Tibial nerve (tissue), 4 donors: ENCODE results near the gene TPPP2. TPM values are rescaled to one million over a fixed set of nuclear protein-coding genes. Genes with fewer than 3 reads are reported as not detected.

ENCODE experiments used
- DNase-seq, 2 donors: peaks; one replicate each; pipeline ENCODE4 v3.0.0-alpha.2; 2019; ENCODE audit warnings: low spot score in 2 of 2
- H3K27ac ChIP-seq, 4 donors: fragments of 200-600 bp; sonication (generic) in 3 of 4; one replicate each; pipeline ENCODE4 v1.5.1; 2017 to 2019; ENCODE audit warnings: mild to moderate bottlenecking in 1 of 4
- H3K27me3 ChIP-seq, 2 donors: fragments of 200-600 bp; sonication (generic) in 1 of 2; one replicate each; pipeline versions ENCODE4 v1.5.1 to v1.6.0; 2017 to 2019
- H3K36me3 ChIP-seq, 3 donors: fragments of 200-600 bp; sonication (generic); one replicate each; pipeline ENCODE4 v1.5.1; 2018 to 2019
- H3K4me1 ChIP-seq, 4 donors: fragments of 200-600 bp; sonication (generic) in 3 of 4; one replicate each; pipeline ENCODE4 v1.5.1; 2017 to 2019
- H3K4me3 ChIP-seq, 4 donors: fragments of 200-600 bp; sonication (generic) in 3 of 4; one replicate each; pipeline ENCODE4 v1.5.1; 2017 to 2019; ENCODE audit warnings: mild to moderate bottlenecking in 1 of 4, moderate library complexity in 1 of 4
- H3K9me3 ChIP-seq, 4 donors: fragments of 200-600 bp; sonication (generic) in 3 of 4; one replicate each; pipeline ENCODE4 v1.5.1; 2017 to 2019
- EP300 ChIP-seq, 2 donors: sonication (generic); formaldehyde crosslinking; IDR thresholded peaks; one replicate each; pipeline ENCODE4 v1.6.1; 2017; ENCODE audit warnings: antibody characterized with exemption in 2 of 2, mild to moderate bottlenecking in 1 of 2
- POLR2A ChIP-seq, 2 donors: fragments of 450-650 bp; IDR thresholded peaks; one replicate each; pipeline ENCODE4 v1.6.1; 2017; ENCODE audit warnings: antibody characterized with exemption in 2 of 2, mild to moderate bottlenecking in 2 of 2, moderate library complexity in 2 of 2
- WGBS, 2 donors: methylation state at CpG; one replicate each; pipeline ENCODE4 v1.1.5; 2018; 5-methylcytosine and 5-hydroxymethylcytosine counted together
- total RNA-seq, 4 donors: library from RNA; depleted of rRNA; stranded (reverse); fragments of >200 nt; gene quantifications; one replicate each; pipeline ENCODE4 v1.1.0, GENCODE V29; 2016
- TF ChIP-seq, protein P1 (sequence below), 5 experiments: fragments of 200-600 bp in 3 of 5; fragments of 450-650 bp in 2 of 5; sonication (generic) in 3 of 5; IDR thresholded peaks; one replicate each; pipeline ENCODE4 v1.5.1; 2016 to 2019; ENCODE audit warnings: antibody characterized with exemption in 5 of 5, mild to moderate bottlenecking in 3 of 5, moderate library complexity in 2 of 5

Gene TPPP2
- total RNA-seq, 4 donors from 2014 or later: not detected

DNA sequence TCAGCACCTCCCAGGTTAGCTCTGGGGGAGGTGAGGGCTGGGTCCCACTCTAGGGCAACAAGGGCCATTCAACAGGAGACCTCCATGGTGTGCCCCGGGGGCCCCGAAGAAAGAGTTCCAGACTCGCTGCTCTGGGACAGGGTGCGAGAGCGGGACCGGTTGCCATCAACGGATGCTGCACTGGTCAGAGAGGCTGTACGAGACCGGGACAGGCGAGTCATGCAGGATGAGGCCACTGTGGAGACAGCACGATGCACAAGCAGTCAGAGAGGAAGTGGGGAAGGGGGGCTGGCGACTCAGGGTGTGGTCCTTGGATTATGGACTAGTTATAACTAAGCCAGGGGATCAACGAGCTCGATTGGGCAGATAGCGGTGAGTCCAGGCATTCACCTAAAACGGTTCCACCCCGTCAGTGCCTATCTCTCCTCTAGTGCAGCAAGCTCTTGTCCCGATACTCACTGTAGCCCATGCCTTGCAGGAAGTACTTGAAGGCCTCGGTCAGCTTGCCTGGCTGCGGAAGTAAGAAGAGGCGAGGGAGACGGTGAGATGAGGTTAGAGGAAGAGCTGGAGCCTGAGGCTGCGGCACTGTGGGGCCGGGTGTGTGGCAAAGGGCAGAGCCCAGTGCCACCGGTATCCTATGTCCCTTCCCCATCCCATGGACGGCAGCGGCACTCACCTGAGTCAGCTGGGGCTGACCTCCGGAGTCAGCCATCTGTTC, 12.3 kb upstream of the TPPP2 start:
- no peak overlapping the region for H3K4me3 ChIP-seq
- 70% methylated on average over 28 of the region's 28 CpGs for WGBS, 2 donors
- no peaks in the 10 kb centered on the region for H3K9me3 ChIP-seq
- no peak for TF ChIP-seq EP300 (IDR thresholded peaks at IDR 0.05)
- TF ChIP-seq, protein P1, sequence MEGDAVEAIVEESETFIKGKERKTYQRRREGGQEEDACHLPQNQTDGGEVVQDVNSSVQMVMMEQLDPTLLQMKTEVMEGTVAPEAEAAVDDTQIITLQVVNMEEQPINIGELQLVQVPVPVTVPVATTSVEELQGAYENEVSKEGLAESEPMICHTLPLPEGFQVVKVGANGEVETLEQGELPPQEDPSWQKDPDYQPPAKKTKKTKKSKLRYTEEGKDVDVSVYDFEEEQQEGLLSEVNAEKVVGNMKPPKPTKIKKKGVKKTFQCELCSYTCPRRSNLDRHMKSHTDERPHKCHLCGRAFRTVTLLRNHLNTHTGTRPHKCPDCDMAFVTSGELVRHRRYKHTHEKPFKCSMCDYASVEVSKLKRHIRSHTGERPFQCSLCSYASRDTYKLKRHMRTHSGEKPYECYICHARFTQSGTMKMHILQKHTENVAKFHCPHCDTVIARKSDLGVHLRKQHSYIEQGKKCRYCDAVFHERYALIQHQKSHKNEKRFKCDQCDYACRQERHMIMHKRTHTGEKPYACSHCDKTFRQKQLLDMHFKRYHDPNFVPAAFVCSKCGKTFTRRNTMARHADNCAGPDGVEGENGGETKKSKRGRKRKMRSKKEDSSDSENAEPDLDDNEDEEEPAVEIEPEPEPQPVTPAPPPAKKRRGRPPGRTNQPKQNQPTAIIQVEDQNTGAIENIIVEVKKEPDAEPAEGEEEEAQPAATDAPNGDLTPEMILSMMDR (IDR thresholded peaks at IDR 0.05): no peak
- no peaks in the 10 kb centered on the region for H3K27me3 ChIP-seq
- DNase-seq: no peak
- peak overlapping the region in 1 of 4 donors; percentile 43 for H3K27ac ChIP-seq
- H3K4me1 ChIP-seq: peaks cover 0 to 78% (median 7%) of the 10 kb centered on the region in 4 donors
- peaks cover 0 to 65% (median 2%) of the 10 kb centered on the region in 3 donors for H3K36me3 ChIP-seq

DNA sequence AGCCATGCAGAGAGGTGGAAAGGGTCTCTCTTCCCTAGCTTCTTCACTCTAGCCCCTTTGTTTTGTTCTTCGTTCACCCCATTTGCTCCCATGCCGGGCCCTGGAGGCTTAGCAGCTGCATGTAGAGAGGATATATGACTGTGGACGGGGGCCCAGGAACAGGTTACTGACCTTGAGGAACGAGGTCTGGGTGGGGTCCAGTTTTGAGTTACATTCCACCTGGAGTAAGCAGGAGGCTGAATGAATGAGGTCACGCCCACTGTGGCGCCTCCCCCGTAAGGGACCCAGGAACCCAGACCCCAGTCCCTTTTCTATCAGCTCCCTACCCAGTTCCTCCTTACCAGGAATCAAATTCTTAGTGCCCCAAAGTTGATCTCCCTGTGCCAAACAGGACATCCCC, 11.7 kb upstream of the TPPP2 start:
- DNase-seq: no peak
- no peaks in the 10 kb centered on the region for H3K27me3 ChIP-seq
- peaks cover 0 to 84% (median 8%) of the 10 kb centered on the region in 4 donors for H3K4me1 ChIP-seq
- H3K4me3 ChIP-seq: no peak overlapping the region
- H3K36me3 ChIP-seq: peaks cover 0 to 65% (median 2%) of the 10 kb centered on the region in 3 donors
- WGBS, 2 donors: 74 to 86% methylated on average over 7 of the region's 7 CpGs
- H3K27ac ChIP-seq: peak overlapping the region in 1 of 4 donors; percentile 62
- no peaks in the 10 kb centered on the region for H3K9me3 ChIP-seq
- TF ChIP-seq, protein P1 (IDR thresholded peaks at IDR 0.05): no peak
- no peak for TF ChIP-seq EP300 (IDR thresholded peaks at IDR 0.05)
- no peak for TF ChIP-seq POLR2A (IDR thresholded peaks at IDR 0.05)

DNA sequence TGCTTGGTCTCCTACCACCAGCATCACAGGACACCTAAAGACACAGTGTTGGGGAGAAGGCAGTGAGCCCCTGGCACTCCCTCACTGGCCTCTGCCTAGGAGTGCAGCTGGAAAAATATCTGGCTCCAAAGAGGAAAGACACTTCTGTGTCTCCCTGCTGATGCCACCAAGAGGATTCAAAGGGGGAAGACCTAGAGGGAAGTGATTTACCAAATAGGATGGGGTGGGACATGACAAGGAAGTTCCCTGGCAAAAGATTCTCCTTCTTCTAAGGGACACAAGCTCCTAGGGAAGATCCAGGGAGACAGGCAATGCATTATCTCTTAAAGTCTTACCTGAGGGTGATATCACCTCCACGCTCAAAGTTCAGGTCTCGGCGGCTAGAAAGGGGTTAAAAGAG, 11.2 kb upstream of the TPPP2 start:
- WGBS, 2 donors: 86 to 96% methylated on average over 3 of the region's 3 CpGs
- Histone ChIP-seq H3K27ac (peak overlapping the region in 1 of 4 donors; percentile 62), H3K36me3 (peaks cover 0 to 65% (median 2%) of the 10 kb centered on the region in 3 donors)

DNA sequence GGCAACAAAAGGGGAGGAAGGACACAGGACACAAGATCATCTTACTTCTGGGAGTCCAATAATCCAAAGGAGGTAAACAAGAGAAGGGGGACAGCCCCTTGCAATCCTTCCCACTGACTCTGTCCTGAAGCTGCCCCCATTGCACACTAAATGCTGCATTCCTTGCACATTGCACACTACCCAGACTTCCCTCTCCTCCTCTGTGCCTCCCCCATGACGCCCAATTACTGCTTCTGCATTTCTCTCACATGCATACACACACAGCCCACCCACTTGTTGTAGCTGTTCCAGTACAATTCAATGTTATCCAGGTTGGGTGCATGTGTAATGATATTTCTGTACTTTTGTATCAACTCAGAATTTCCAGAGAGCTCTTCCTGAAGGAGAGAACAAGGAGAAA, 10.7 kb upstream of the TPPP2 start:
- DNase-seq: no peak
- Histone ChIP-seq H3K9me3 (no peaks in the 10 kb centered on the region), H3K27ac (peak overlapping the region in 1 of 4 donors; percentile 62), H3K36me3 (peaks cover 0 to 65% (median 2%) of the 10 kb centered on the region in 3 donors), H3K4me3 (no peak overlapping the region), H3K27me3 (no peaks in the 10 kb centered on the region), H3K4me1 (peaks cover 0 to 90% (median 9%) of the 10 kb centered on the region in 4 donors)
- no peak for TF ChIP-seq POLR2A (IDR thresholded peaks at IDR 0.05)
- TF ChIP-seq, protein P1 (IDR thresholded peaks at IDR 0.05): no peak
- no peak for TF ChIP-seq EP300 (IDR thresholded peaks at IDR 0.05)
- WGBS, 2 donors: 27 to 48% methylated on average over 1 of the region's 1 CpG

More for the DNA sequence above, 11.2 kb upstream of the TPPP2 start:
- Histone ChIP-seq H3K4me1 (peaks cover 0 to 88% (median 9%) of the 10 kb centered on the region in 4 donors), H3K27me3 (no peaks in the 10 kb centered on the region), H3K4me3 (no peak overlapping the region), H3K9me3 (no peaks in the 10 kb centered on the region)
- no peak for DNase-seq
- TF ChIP-seq, protein P1 (IDR thresholded peaks at IDR 0.05): no peak
- TF ChIP-seq POLR2A (IDR thresholded peaks at IDR 0.05) (no peak), EP300 (IDR thresholded peaks at IDR 0.05) (no peak)

DNA sequence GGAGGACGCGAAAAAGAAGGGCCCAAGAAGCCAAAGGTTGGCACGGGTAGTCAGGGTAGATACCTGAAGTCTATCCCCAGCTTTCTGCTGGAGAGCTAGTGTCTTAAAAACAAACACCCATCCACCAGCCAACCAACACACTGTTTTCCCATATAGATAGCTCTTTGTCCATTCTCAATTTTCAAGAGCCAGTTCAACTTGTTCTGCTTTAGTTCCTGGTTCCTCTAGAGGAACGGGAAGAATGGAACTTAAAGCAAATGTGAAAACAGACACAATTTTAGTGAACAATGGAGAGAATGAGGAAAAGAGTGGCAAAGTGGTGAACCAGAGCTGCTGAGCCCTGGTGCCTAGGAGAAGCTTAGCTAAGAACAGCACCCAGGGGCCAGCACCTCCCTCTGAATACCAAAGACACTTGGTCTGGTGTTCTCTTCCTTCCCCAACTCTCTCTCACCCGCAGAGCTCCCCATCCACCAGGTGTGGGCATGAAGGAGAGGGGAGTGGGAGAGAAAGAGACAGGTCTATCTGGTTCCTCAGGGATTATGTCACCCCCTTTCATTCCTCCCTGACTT, 9.0 kb upstream of the TPPP2 start:
- peaks cover 0 to 63% (median 2%) of the 10 kb centered on the region in 3 donors for H3K36me3 ChIP-seq
- H3K9me3 ChIP-seq: no peaks in the 10 kb centered on the region
- WGBS, 2 donors: 74 to 76% methylated on average over 5 of the region's 5 CpGs
- H3K27ac ChIP-seq: peak overlapping the region in 3 of 4 donors; percentile 11 to 99 (median 99)
- peaks cover 0 to 78% (median 5%) of the 10 kb centered on the region in 4 donors for H3K4me1 ChIP-seq
- H3K4me3 ChIP-seq: no peak overlapping the region
- TF ChIP-seq POLR2A (IDR thresholded peaks at IDR 0.05): no peak
- TF ChIP-seq, protein P1 (IDR thresholded peaks at IDR 0.05): no peak
- no peak for TF ChIP-seq EP300 (IDR thresholded peaks at IDR 0.05)
- DNase-seq: no peak
- no peaks in the 10 kb centered on the region for H3K27me3 ChIP-seq
